Measurements from ENCODE around the gene TRIM34. TPM values are rescaled to one million over a fixed set of nuclear protein-coding genes. Genes with fewer than 3 reads are reported as not detected.

The TRIM34 gene
- total and polyA plus RNA-seq, 2 of the 4 experiments (the other 2 are of a cell fraction), result 6.1 to 8.6 TPM

- no peak for TF ChIP-seq CTCF (conservative IDR thresholded peaks at IDR 0.05; ENCODE audit: low read depth, low read length)
Measured at GRCh38 chr11:5596607-5597201, 28.1 kb upstream of the TRIM34 start, which contains the start of gene TRIM6 (continued).

DNA sequence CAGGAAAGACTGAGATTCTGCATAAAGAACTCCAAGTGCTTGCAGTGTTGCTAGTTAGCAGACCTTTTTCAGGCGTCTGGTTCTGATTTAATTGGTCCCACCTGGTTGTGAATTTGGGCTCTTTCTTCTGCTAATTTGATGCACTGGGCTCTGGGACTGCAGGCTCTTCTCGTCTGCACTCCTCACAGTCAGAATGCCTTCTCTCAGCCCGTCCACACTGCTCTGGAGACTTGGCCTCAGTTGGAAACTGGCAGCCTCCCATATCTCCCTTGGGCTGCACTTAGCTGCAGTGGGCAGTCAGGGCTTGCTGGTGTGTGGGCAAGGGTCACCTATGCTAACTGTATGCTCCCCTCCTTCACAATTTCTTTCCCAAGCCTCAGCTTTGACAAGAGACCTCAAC is 26.8 kb upstream of the TRIM34 start:
- 55% methylated on average over 2 of the region's 3 CpGs; no CpG with 5 or more reads in 1 of the 2 experiments for WGBS, 2 experiments (ENCODE audit: extremely low coverage in 2 of 2, insufficient read length in 1 of 2)

More for the DNA sequence above, 26.8 kb upstream of the TRIM34 start:
- dilution Hi-C loops (cut with HindIII; ENCODE audit: low sequenced_read_pairs, unreplicated experiment) (no loop called here), in situ Hi-C loops (cut with MboI; ENCODE audit: low sequenced_read_pairs) (no loop called here), intact Hi-C loops (cut with micrococcal nuclease) (loop anchor here (10.0 kb wide), 1 partner anchor 1873 kb away; no protein-coding TSS in a partner anchor)
- Histone ChIP-seq H3K56ac (ENCODE audit: extremely low read depth, insufficient read depth, low read length) (peak overlapping the region; percentile 26; the same call in 1 of the 2 replicates), H3K27me3 (ENCODE audit: control insufficient read depth, insufficient read depth, low read length) (no peaks in the 10 kb centered on the region), H2AFZ (replicated peaks; ENCODE audit: low read length, poor library complexity) (peak overlapping the region; percentile 67), H4K5ac (ENCODE audit: low read depth, low read length) (no peak overlapping the region), H3K23ac (ENCODE audit: low read depth, low read length) (peak overlapping the region; percentile 40), H4K8ac (ENCODE audit: low read depth in 2 of 2, low read length in 2 of 2) (0 out of 4 replicates have a peak overlapping the region, but pooled peaks of 1 of the 2 experiments have one; percentile 26), H3K9ac (ENCODE audit: low read depth, low read length) (no peak overlapping the region), H4K91ac (ENCODE audit: insufficient read depth, low read depth, low read length) (0 out of 2 replicates have a peak overlapping the region, but pooled peaks have one; percentile 12), H2AK9ac (replicated peaks; ENCODE audit: low read depth, low read length, poor library complexity) (no peak overlapping the region), H3K27ac (ENCODE audit: insufficient read depth, low read length) (no peak overlapping the region), H3K4me1 (ENCODE audit: control insufficient read depth, insufficient read depth, low read length) (peaks cover 8% of the 10 kb centered on the region), H3K79me1 (ENCODE audit: low read depth in 1 of 2, low read length in 2 of 2) (peaks cover 7 to 26% of the 10 kb centered on the region in 2 experiments), H3K4me3 (ENCODE audit: insufficient read depth, low read depth, low read length) (no peak overlapping the region), H3K14ac (replicated peaks; ENCODE audit: low read depth, low read length) (peak overlapping the region; percentile 37), H2BK15ac (ENCODE audit: low read depth, low read length) (no peak overlapping the region), H3K9me3 (ENCODE audit: control insufficient read depth, insufficient read depth, low read length) (no peaks in the 10 kb centered on the region), H4K20me1 (ENCODE audit: insufficient read depth, low read length) (no peaks in the 10 kb centered on the region), H3K36me3 (ENCODE audit: control insufficient read depth, insufficient read depth, low read length) (no peaks in the 10 kb centered on the region), H2BK120ac (ENCODE audit: low read depth, low read length) (peak overlapping the region; percentile 42; the same call in 1 of the 2 replicates), H2AK5ac (ENCODE audit: low read depth, low read length) (no peak overlapping the region), H2BK5ac (ENCODE audit: low read depth, low read length, poor library complexity, severe bottlenecking) (no peak overlapping the region), H3K18ac (ENCODE audit: low read depth, low read length) (no peak overlapping the region), H2BK20ac (ENCODE audit: low read depth, low read length) (no peak overlapping the region; the same call in 1 of the 2 replicates), H3K4me2 (ENCODE audit: low read depth, low read length) (peak overlapping the region; percentile 42), H3K9me1 (ENCODE audit: insufficient read depth, low read length) (peaks cover 3% of the 10 kb centered on the region; the same call in 1 of the 2 replicates), H3K4ac (ENCODE audit: low read depth, low read length) (peak overlapping the region; percentile 43; the same call in 1 of the 2 replicates)
- no peak for DNase-seq
- CTCF ChIA-PET, result no interaction called here
- no peak for TF ChIP-seq CTCF (conservative IDR thresholded peaks at IDR 0.05; ENCODE audit: low read depth, low read length)
- no peak for TF ChIP-seq FOS (IDR thresholded peaks at IDR 0.05; ENCODE audit: low read depth, low read length)
- no peak for TF ChIP-seq MXI1 (IDR thresholded peaks at IDR 0.05; ENCODE audit: borderline replicate concordance, low read depth, low read length)
- TF ChIP-seq RAD21 (IDR thresholded peaks at IDR 0.05; ENCODE audit: low read length), result no peak
- TF ChIP-seq MAFK (IDR thresholded peaks at IDR 0.05; ENCODE audit: low read depth, low read length), result no peak
- no peak for TF ChIP-seq RFX5 (IDR thresholded peaks at IDR 0.05; ENCODE audit: low read depth, low read length)
- no peak for TF ChIP-seq RCOR1 (IDR thresholded peaks at IDR 0.05; ENCODE audit: insufficient replicate concordance, low read length)
- no peak for ATAC-seq (ENCODE audit: low read depth)
- no TSS peak for BruUV-seq (replicated peaks)
- POLR2A ChIA-PET (ENCODE audit: unreplicated experiment), result no interaction called here
